ENCODE results near the gene LRG1.

Gene LRG1

DNA sequence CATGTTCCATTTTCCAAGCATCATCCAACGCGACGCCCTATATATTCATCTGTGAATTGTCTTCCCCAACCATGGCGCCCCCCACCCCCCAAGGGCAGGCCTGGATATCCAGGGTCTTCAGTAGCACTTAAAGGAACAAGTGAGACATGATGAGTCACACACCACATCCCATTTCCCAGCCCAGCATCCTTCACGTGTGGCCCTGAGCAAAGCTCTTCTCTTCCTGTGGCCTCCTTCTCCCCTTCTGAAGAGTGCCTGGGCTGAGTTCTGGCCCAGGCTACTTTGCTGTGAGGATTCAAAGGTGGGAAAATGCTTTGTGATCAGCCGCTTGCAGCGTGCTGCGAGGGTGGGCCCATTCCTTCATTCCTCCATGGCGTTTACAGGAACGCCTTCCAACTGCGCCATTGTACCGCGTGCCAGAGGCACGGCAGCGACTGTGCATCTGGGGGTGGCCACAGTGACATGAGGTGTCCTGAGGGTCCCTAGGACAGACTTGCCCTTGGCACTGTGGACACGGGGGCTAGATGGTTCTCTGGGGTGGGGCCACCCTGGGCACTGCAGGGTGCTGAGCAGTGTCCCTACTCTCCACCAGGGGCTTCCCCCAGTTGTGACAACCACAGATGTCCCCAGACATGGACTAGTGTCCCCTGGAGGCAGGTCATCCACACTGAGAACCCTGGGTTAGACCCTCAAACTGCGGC, 33.2 kb downstream of the LRG1 start:
- no peak for DNase-seq

DNA sequence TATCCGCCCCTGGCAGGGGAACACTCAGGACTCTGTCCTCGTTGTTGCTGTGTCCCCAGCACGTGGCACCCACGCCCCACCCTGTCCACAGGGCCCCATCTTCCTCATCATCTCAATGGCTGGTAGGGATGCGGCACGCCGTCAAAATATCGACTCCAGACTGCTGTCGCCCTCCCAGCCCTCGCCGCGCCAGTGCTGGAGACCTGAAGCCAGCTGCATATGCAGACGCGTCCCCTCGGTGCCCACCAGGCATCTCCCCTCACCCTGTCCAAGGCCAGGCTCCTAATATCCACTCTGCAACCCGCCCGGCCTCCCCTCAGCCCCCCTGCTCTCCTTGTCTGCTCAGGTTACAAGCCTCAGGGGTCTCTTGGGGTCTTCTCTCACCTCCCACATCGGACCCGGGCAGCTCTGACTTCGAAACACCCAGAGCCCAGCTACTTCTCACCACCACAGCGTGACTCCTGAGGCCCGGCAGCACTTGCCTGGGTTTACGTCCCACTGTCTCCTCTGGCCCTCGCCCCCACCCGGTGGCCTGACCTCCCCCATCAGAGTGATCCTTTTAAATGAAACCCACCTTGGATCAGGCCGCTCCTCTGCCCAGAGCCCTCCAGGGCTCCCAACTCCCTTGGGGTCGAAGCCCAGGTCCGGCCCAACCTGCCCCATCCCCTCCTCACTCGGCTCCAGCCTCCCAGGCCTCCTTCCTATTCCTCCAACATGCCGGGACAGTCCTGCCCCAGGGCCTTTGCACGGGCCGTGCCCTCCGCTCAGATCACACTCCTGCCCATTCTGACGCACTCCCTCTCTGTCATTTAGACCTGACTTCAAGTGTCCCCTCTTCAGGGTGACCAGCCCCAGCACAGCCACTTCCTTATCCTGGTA, 34.0 kb downstream of the LRG1 start:
- DNase-seq = no peak

DNA sequence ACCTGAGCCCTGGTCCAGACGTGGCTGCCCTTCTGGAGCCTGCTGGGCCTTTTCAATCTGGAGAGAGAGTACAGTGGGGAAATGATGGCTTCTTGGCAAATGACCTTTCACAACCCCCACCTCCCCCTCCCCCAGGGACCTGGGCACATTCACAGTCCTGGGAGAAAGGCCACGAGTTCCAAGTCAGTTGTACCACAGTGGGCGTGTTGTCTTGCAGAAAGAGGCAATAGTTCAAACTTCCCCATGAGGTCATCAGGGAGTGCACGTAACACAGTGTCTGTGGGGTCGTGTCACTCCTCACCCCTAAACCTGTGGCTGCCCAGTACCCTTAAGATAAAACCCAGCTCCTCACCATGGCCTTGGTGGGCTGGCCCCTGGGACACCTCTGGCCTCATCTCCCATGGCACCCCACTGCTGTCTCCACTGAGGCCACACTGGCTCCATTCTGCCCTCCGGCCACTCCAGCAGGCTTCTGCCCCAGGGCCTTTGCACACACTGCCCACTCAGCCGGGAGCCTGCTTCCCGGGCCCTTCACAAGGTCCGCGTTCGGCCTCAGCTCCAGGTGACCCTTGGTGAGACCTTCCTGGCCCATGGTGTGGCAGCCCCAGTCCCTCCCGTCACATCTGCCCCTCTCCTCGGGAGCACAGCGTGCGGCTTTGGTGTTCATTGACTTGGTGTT, 34.8 kb downstream of the LRG1 start:
- no peak for DNase-seq

DNA sequence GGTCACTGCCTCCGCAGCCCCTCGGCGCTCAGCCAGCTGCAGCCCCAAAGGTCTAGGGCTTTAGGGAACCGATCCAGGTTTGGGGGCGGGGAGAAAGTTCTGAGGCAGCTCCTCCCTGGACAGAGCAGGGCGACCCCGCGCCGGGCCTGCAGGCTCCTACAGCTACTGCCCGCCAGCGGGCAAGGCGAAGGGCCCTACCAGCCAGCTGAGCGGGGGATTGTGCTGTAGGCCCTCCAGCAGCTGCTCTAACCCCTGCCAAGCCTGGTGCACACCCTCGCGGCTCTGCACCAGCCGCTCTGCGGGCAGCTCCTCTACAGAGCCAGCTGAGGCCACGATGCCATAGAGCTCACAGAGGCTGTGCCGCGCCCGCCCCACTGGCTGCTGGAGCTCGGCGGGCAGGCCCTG, 35.5 kb downstream of the LRG1 start:
- DNase-seq = no peak

DNA sequence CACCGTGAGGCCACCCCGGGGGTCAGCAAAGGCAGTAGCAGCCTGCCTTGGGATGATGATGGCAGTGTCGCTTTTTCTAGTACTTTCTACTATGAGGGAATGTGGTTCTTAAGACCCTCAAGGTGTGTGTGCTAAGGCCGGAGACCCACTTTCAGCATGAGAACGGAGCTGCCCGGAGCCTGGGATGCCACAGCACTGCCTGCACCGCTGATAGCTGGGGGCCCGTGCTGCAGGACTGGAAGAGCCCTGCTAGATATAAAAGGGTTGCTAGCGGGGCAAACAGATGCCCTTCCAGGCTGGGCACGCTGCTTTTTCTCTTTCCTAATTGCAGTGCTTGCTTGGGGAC, 36.0 kb downstream of the LRG1 start:
- DNase-seq = no peak

DNA sequence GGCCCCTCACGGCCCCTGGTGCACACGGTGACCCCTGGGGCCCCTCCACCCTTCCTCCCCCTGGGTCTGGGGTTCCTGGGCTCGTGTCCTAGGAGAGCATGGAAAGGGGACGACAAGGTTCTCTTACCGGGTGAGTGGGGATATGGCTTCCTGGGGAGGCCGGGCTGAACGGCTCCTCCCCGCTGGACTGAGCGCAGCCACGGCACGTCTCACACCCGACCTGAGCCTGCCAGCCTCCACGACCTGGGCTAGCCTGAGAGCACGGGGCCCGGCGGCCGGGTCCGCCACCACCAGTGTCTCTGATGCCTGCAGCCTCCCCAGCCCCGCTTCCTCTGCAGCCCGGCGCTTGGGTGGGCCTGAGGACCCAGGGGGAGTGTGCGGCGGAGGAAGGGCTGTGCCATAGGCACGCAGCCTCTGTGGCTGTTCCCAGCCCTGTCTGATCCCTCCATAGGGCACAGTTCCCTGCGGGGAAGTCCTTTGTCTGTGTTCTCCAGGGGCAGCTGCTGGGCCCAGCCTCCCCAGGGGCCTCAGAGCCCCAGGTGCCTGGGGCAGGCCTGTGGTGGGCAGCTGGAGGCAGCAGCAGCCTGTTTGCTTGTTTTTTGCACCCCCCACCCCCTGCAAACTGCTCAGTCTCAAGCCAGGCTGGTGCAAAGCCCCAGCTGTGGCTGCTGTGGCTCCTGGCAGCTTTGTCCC, 36.6 kb downstream of the LRG1 start:
- no peak for DNase-seq

DNA sequence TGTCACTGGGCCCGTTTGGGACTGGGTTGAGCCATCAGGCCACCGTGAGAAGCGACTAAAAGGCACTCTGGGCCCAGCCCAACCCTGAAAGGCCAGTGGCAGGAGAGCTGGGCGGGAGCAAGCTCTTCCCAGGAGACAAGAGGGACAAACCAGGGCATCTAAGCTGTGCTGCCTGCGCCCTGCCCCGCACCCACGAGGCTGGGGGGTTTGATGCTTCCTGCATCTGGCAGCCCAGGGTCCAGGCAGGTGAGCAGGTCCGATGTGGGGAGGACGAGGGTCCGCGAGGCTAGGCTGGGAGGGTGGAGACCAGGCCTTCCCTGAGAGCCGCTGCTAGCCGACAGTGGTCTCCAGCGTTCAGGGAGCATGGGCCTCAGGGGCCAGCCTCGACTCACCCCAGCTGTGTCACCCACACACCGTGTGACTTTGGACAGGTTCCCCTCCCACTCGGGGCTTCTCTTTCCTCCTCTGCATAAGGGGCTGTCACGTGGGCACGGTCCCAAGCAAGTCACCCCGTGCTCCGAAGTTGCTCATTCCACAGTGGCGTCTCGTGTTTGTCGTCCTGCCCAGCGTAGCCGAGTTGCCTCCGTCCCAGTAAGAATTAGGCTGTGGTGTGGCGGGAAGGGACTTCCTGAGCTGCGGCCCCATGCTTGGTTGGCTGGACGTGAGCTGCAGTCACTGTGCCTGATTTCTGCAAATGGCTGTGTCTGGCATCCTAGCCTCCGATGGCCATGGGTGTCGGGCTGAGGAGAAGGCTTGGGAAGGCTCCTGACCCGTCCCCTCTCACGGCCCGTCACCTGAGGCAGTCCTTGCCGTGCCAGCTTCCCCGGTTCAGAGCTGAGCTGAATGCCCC, 37.3 kb downstream of the LRG1 start:
- DNase-seq = no peak

DNA sequence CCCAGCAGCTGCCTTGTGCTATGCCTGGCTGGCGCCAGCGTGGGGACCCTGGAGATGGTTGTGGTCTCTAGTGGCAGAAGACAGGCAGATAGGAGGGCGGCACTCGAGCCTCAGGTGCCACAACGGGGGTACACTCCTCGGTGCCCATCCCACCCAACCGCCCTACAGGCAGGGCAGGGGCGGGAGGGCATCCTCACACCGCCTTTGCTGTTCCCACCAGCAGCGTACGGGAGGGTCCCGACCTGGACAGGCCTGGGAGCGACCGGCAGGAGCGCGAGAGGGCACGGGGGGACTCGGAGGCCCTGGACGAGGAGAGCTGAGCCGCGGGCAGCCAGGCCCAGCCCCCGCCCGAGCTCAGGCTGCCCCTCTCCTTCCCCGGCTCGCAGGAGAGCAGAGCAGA, 38.1 kb downstream of the LRG1 start:
- no peak for DNase-seq

DNA sequence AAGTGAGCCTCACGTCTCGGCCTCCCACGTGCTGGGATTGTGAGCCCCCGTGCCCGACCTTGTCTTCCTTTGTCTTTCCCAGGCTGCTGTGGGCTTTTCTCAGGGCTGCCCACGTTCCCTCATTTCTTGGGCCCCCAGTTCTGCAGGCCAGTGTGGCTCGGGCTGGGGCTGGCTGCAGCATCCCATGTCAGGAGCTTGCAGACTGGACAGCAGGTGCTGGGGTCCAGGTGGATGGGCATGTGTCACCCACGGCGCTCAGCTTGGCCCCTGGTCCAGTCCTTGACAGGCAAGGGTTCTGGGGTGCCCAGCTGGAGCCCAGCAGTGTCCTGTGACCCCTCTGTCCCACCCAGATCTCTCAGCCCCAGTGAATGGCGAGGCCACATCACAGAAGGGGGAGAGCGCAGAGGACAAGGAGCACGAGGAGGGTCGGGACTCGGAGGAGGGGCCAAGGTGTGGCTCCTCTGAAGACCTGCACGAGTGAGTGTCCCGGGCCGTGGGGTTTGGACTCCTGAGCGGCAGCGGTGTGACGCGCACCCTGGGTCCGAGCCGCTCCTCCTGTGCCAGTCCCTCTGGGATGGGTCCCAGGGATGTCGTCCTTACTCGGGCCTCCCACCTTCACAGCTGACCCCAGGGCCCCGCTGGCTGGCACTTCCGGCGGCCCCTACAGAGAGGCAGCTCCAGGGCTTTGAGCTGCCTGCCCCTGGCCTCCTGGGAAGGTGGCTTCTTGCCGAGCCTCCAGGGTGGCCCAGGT, 38.8 kb downstream of the LRG1 start:
- DNase-seq = no peak

DNA sequence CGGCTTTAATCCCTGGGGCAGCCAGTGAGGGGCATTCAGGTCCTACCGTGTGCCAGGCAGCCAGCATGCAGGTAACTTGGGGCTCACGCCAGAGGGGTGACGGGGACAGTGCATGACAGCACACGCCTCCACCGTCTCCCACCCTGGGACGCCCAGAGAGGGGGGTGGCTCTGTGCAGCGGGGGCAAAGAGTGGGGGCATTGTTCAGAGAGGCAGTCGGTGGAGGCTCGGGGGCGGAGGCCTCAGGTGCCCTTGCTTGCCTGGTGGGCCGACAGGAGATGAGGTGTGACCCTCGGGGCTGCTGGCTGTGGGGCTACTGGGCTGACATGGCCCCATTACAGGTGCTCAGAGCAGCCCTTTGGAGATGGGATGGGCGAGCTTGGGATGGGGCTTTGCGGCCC, 40.0 kb downstream of the LRG1 start:
- no peak for DNase-seq

DNA sequence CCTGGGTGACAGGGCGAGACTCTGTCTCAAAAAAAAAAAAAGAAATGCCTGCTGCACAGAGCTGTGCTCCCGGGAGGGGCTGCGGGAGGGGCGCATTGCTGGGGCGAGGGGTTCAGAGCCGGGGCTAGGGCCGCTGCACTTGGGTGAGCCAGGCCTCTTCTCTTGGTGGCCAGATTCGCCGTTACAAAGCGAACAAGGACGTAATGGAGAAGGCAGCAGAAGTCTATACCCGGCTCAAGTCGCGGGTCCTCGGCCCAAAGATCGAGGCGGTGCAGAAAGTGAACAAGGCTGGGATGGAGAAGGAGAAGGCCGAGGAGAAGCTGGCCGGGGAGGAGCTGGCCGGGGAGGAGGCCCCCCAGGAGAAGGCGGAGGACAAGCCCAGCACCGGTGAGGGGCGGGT, 40.5 kb downstream of the LRG1 start:
- no peak for DNase-seq

DNA sequence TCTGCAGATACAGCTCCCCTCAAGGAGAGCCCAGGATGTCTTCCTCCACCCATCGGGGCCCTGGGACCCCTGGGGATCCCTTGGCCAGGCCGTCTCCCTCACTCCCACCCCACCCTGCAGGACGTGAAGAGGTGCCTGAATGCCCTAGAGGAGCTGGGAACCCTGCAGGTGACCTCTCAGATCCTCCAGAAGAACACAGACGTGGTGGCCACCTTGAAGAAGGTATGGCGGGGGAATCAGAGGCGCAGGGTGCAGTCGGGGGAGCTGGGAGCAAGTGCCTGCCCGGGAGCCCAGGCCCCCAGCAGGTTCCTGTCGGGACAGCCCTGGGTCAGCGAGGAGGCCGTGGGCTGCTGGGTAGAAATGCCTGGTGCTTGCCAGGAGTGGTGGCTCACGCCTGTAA, 41.1 kb downstream of the LRG1 start:
- DNase-seq = no peak

DNA sequence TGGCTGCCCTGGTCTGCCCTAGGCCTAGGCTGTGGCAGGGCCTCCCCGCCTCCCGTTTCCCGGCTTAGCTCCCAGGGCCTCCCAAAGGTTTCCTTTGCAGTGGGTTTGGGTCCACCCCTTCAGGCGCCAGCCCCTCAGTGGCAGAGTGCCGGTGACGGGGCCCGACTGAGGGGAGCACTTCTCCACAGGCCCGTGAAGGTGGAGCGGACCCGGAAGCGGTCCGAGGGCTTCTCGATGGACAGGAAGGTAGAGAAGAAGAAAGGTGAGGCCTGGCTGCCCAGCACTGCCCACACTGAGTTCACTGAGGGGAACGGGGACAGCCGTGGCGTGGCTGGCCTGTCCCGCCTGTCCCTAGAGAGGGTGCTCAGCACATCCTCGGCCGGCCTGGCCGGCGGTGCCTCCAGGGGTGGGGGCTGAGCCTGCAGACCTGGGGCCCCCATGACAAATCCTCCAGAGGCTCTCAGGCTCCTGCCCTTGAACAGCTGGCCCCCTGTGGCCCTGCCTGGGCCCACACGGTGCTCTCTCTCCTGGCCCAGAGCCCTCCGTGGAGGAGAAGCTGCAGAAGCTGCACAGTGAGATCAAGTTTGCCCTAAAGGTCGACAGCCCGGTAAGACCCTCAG, 42.0 kb downstream of the LRG1 start:
- no peak for DNase-seq

DNA sequence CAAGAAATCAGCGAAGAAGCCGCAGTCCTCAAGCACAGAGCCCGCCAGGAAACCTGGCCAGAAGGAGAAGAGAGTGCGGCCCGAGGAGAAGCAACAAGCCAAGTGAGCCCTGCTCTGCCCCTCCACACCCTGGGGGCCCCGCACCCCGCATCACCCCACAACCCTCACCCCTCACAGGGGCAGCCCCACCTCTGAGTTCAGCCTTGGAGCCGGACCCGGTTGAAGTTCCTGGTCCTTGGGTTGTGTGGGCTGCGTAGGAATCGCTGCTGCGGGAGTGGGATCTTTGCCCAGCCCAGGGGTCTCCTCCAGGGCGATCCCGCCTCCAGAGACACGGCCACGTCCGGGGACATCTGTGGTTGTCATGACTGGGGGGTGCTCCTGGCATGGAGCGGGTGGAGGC, 43.5 kb downstream of the LRG1 start:
- DNase-seq = no peak

DNA sequence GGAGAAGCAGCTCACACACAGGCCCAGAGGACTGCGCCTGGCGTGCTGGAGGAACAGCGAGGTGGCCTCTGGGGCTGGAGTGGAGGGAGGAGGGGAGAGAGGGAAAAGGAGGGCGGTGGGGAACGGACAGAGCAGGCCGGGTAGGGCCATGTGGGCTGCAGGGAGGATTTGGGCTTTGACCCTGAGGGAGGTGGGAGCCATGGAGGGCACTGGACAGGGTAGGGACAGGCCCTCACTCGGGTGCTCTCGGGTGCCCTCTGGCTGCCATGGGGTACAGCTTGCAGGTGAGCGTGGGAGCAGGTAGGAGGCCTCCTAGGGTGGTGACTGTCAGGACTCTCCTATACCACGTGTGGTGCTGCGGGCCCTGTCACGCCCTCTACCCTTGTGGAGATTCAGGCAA, 44.4 kb downstream of the LRG1 start:
- DNase-seq = no peak

DNA sequence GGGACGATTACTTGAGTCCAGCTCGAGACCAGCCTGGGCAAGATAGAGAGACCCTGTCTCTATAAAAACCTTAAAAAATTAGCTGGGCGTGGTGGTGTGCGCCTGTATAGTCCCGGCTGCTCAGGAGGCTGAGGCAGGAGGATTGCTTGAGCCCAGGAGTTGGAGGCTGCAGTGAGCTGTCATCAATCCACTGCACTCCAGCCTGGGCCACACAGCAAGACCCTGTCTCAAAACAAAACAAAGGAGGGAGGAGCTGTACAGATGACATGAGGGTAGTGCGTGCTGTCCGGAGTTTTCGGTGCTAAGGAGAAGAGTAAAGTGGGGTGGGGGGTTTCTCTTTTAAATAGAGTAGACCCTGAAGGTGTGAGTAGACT, 45.2 kb downstream of the LRG1 start:
- DNase-seq = no peak

DNA sequence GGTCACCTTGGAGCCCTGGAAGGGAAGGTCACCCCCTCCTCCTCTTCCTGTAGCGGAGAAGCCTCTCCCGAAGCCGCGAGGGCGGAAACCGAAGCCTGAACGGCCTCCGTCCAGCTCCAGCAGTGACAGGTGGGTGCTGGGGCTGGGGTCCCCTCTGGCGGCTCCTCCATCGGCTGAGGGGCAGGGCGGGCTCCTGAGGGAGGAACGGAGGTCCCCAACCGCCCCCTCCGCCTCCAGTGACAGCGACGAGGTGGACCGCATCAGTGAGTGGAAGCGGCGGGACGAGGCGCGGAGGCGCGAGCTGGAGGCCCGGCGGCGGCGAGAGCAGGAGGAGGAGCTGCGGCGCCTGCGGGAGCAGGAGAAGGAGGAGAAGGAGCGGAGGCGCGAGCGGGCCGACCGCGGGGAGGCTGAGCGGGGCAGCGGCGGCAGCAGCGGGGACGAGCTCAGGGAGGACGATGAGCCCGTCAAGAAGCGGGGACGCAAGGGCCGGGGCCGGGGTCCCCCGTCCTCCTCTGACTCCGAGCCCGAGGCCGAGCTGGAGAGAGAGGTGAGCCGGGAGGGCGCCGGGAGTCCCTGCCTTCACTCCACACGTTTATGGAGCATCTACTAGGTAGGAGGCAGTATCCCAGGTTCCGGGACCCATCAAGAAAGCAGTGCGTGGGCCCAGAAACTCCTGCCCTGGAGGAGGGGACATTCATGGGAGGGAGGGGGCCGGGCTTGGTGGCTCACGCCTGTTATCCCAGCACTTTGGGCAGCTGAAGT, 45.7 kb downstream of the LRG1 start:
- DNase-seq = no peak

DNA sequence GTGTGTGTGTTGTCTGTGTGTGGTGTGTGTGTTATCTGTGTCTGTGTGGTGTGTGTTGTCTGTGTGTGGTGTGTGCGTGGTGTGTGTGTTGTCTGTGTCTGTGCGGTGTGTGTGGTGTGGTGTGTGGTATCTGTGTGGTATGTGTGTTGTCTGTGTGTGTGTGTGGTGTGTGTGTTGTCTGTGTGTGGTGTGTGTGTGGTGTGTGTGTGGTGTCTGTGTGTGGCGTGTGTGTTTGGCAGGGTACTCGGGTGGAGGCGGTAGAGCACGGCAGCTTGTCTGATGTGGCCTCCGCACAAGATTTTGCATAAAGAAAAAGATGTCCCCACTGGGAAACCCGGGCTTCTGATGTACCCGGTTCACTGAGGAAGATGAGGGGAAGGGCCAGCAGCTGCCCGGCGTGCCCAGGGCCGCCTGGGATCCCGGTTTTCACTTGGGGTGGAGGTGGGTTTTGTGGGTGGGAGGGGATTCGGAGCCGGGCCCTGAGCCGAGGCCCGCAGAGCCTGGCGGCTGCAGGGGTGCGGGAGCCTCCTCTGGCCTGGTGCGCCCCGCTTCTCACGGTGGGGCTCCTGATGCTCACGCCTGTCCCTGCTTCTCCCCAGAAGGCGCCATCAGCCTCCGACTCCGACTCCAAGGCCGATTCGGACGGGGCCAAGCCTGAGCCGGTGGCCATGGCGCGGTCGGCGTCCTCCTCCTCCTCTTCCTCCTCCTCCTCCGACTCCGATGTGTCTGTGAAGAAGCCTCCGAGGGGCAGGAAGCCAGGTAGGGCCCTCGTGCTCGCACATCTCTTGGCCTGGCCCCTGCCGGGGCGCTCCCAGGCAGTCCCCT, 46.5 kb downstream of the LRG1 start:
- no peak for DNase-seq

DNA sequence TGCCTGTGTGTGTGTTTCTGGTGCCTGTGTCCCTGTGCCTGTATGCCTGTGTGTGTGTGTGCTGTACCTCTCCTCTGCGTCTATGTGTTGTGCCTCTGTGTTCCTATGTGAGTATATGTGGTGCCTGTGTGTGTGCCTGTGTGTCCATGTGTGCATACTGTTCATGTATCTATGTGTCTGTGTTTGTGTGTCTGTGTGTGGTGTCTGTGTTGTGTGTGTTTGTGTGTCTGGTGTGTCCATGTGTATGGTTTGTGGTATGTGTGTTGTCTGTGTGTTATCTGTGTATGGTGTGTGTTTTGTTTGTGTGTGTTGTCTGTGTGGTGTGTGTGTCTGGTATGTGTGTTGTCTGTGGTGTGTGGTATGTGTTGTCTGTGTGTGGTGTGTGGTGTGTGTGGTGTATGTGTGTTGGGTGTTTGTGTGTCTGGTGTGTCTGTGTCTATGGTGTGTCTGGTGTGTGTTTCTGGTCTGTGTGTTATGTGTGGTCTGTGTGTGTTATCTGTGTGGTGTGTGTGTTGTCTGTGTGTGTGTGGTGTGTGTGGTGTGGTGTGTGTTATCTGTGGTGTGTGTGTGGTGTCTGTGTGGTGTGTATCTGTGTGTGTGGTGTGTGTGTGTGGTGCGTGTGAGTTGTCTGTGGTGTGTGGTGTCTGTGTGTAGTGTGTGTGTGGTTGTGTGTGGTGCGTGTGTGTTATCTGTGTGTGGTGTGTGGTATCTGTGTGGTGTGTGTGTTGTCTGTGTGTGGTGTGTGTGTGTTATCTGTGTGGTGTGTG, 47.3 kb downstream of the LRG1 start:
- DNase-seq = no peak
